Measurements from ENCODE around the gene CENPP.

Gene CENPP

GRCh38 chr9:92650296-92650695 is 324.5 kb downstream of the CENPP start:
- in situ Hi-C loops (cut with MboI; ENCODE audit: low sequenced_read_pairs): no loop called here

DNA sequence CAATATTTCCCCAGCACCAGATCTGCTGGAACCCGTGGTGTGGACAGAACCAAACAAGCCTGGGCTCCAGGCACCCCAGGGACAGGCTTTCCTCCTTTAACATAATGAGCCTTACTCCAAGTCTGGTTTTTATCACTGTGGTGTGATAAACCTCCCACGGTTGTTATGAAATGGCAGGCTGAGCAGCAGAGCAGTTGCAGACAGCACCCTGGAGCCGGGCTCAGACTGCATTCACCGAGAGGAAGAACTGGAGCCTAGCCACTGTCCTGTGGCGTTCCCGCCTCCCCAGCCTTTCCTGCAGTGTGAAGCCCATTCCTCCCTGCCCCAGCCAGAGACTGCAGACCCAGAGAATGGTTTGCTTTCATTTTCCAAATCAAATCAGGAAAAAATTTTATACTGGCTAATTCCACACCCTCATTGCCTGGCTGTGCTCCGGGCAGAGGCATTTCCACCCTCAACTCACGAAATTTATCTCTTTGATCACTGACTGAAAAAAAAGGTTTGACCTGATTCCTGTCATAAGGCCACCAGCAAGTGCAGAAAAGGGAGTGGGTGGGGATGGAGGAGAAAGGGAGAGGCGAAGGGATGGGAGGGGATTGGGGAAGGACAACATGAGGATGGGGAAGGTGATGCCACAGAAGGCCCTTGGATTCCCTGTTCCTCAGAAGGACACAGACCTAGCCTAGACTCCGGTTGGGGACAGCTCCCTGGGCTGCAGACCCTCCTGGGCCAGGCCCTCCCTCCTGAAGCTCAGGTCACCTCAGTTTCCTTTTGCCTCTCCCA is 325.3 kb downstream of the CENPP start:
- in situ Hi-C loops (cut with MboI; ENCODE audit: low sequenced_read_pairs): no loop called here

DNA sequence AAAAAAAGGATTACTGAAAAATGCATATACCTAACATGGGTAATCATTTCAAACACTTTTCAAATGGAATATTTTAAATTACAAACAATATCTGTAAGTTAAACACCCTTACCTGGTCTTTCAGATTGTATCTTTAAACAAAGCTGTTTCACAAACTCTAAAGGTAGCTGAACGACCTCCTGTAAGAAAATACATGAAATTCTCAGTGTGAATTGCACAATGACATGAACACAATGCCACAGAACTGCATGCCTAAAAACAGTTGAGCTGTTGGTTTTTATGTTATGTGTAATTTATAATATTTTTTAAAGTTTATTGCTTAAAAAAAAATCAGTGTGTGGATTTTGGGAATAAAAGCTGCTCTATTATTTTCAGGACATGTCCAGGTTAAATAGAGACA is 326.7 kb downstream of the CENPP start:
- in situ Hi-C loops (cut with MboI; ENCODE audit: low sequenced_read_pairs): no loop called here

DNA sequence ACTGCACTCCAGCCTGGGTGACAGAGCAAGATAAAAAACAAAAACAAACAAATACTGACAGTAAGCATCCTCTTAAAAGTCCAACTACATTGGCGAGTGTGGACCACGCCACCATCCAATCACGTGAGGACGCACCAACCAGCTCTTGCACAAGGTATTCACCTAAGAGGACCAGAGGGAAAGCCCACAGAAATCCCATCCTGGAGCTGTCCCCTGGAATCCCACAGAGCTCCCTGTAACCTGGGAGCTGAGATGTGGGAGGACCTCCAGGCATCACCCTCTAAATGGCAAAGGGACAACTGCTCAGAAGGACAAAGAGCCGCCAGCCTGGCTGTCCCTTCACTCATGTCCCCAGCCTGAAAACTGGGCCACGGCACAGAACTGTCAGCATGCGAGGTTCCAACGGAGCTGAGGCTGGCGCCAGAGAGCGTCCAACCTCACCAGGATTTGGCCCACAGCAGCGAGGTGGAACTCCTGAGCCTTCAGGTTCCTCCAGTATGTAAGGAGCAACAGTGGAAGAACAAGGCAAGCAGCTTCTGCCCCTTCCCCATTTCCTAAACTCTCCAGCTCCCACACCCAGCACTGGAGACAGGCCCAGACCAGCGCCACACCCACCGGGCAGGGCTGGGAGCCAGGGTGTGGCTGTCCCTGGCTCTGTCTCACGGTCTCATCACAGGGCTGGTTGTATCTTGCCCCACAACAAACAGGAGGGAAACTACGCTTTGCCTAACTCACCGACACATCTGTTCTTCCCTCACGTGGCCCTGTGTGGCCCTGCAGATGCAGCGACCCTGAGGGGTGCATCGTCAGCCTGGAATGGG is 328.9 kb downstream of the CENPP start:
- in situ Hi-C loops (cut with MboI; ENCODE audit: low sequenced_read_pairs): no loop called here

DNA sequence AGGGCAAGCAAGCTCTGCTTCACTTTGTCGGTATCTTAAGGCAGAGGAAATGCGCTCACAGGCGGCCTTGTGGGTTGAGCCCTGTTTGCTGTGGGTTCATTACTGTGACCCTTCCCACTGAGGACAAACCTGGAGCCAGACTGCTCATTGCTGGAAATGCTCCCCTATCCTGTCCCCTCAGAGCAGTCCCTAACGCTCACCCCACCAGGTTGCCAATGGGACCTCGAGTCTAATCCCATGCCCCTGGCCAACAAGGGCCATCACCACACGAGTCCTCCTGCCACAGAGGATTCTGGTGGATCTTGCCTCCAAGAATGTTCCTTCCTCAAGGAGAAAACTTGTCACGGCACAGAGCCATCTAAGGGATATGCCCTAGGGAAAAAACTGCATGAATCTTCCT is 329.6 kb downstream of the CENPP start:
- in situ Hi-C loops (cut with MboI; ENCODE audit: low sequenced_read_pairs): no loop called here

DNA sequence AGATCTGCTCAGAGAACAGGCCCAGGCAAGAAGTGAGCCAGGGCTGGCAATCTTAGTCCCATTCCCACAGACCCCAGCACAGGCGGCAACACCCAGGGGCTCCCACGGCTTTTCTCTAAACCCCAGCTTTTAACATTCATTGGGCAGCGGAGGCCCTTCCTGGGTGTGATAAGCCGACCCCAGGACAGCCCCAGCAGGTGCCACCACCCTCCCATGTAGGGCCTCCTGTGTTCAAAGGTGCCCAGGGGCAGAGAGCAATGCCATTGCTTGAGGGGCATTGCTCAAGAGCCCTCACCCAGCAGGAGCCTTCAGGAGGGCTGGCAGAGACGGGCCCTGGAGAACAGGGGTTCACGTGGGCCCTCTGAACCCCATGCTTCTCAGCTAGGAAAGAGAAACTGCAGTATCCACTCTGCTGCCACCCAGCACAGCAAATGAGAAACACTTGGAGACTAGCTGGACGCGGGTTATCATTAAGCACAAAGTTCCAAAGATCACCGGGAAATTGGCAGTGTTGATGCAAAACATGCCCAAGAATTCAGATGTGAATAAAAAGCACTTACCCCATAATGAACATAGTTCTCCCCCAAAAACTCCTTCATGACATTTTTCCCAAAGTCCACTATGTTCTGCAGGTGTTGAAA is 330.3 kb downstream of the CENPP start:
- in situ Hi-C loops (cut with MboI; ENCODE audit: low sequenced_read_pairs): no loop called here

DNA sequence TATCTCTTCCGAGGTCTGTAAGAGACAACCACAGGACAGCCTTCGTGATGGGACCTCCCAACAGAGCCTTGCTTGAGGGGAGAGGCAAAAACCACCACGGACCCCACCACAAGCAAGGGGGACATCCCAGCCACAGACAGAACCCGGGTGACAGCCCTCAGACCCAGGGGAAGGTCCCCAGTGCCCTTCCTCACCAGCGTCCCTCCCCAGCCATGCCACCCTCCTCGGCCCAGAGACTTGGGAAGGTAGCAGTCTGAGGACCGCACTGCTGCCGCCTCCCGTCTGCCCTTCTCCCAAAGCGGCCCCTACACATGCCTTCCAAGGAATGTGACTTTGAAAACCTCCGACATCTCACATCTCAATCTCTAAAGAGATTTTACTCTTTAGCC is 330.8 kb downstream of the CENPP start:
- in situ Hi-C loops (cut with MboI; ENCODE audit: low sequenced_read_pairs): no loop called here

- in situ Hi-C loops (cut with MboI; ENCODE audit: low sequenced_read_pairs): no loop called here
These were observed 331.7 kb downstream of the CENPP start for GRCh38 chr9:92657296-92658094.

GRCh38 chr9:92658176-92658575 is 332.4 kb downstream of the CENPP start:
- in situ Hi-C loops (cut with MboI; ENCODE audit: low sequenced_read_pairs): no loop called here

DNA sequence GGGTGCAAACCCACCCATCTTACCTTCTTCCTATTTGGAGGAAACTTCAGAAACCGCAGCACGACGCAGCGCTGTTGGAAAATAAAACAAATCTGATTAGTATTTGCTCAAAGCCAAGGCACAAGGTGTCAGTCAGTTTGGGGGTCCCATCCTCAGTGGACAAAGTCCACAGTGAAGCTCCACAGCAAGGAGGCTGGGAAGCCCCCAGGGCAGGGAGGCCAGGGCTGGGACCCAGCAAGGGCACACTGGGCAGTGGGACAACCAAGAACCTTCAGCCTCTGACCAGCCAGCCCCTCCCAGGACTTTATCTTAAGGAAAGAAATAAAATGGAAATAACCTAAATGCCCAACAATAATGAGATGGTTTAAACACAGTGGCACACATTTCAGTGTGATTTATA is 332.9 kb downstream of the CENPP start:
- in situ Hi-C loops (cut with MboI; ENCODE audit: low sequenced_read_pairs): no loop called here

DNA sequence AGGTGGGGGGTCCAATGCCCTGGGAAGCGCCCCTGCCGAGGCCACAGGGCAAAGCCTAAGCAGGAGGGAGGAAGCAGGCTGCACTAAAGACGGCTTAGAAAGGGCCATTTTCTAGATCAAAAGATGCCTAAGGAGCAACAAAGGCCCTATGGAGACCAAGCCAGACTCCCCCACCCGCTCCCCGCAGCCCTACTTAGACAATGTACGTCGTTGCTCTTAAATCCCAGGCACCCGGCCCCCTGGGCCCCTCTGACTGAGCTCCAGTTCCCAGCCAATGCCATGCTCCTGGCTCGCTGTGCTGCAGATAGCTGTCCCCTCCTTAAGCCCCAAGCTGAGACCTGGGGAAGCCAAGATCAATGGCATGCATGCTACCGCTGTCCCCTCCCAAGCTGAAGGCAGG is 333.8 kb downstream of the CENPP start:
- in situ Hi-C loops (cut with MboI; ENCODE audit: low sequenced_read_pairs): no loop called here

GRCh38 chr9:92660266-92660665 is 334.5 kb downstream of the CENPP start:
- in situ Hi-C loops (cut with MboI; ENCODE audit: low sequenced_read_pairs): no loop called here

DNA sequence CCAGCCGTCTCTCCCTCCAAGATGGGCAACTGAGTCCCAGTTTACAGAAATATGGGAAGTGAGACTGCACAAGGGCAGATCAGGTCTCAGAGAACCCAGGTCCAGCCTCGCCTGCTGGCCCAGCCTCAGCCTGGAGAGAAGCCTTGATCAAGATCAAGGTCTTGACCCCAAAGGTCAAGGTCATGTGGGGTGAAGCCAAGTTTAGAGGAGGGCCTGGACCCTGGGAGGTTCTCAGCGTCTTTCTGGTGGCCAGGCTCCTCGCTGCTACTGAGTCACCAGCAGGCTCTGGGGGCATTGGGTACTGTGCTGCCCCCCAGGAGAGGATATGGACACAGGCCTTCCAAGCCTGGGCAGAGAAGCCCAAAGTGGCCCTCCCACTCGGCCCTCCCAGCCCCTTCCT is 335.4 kb downstream of the CENPP start:
- in situ Hi-C loops (cut with MboI; ENCODE audit: low sequenced_read_pairs): no loop called here

- in situ Hi-C loops (cut with MboI; ENCODE audit: low sequenced_read_pairs): no loop called here
These were observed 336.0 kb downstream of the CENPP start for GRCh38 chr9:92661743-92662142.

DNA sequence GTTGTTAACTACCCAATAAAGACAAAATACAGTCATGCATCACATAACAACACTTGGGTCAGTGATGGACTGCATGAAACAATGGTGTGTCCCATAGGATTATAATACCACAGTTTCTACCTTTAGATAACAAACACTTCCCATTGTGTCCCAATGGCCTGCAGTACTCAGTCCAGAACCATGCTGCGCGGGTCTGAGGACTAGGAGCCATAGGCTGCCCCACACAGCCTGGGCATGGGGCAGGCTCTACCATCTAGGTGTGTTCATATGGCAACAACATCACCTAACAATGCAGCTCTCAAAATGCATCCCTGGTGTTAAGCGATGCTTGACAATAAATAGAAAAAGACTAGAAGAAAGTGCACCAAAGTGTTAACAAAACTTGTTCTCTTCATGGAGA is 337.4 kb downstream of the CENPP start:
- in situ Hi-C loops (cut with MboI; ENCODE audit: low sequenced_read_pairs): no loop called here

DNA sequence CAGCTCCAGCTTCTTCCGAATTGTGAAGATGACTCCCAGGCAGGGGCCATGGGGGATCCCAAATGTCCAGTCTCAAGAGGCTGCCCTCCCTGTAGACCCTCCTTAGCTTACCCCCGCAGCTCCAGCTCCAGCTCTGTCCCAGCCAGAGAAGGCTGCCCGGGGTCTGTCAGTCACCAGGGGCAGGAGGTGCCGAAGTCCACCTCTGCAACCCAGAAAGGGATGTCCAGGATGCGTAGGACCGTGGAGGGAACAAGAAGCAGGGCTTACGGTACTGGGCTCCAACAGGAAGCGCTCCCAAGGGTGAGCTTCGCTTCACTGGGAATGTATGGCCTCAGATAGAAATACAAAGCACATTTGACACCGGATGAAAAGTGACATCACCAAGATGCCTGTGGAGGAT is 338.2 kb downstream of the CENPP start:
- in situ Hi-C loops (cut with MboI; ENCODE audit: low sequenced_read_pairs): no loop called here

GRCh38 chr9:92664394-92665152 is 338.8 kb downstream of the CENPP start:
- in situ Hi-C loops (cut with MboI; ENCODE audit: low sequenced_read_pairs): no loop called here

GRCh38 chr9:92665836-92666235 is 340.1 kb downstream of the CENPP start:
- in situ Hi-C loops (cut with MboI; ENCODE audit: low sequenced_read_pairs): no loop called here

DNA sequence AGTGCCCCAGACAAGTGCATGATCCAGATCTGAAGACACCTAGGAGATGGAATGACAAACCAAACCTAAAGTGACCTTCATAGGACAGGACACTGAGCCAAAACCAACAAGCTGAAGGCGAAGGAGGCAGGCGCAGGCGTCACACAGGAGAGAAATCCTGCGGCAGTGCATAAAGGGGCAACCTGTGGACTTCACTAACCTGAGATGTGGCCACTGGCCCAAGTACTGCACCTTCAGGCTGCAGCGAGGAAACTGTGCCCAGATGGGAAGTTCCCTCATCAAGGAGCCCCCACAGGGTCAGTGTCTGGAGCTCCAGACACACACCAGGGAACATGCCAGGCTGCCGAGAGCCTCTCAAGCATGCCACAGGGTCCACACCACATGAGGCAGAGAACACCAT is 340.5 kb downstream of the CENPP start:
- in situ Hi-C loops (cut with MboI; ENCODE audit: low sequenced_read_pairs): no loop called here

GRCh38 chr9:92666912-92667532 is 341.3 kb downstream of the CENPP start:
- in situ Hi-C loops (cut with MboI; ENCODE audit: low sequenced_read_pairs): no loop called here
